Neural cell (in vitro differentiated cells): Measurements from ENCODE around the gene MYLK. TPM values are rescaled to one million over a fixed set of nuclear protein-coding genes. Genes with fewer than 3 reads are reported as not detected.

Experiments
- H2AFZ ChIP-seq: fragments of 200-600, 300-800 bp; sonication (generic), shearing (Covaris generic); 2 replicates; pipeline ENCODE4 v1.6.0; 2014; ENCODE audit warnings: low read depth, mild to moderate bottlenecking, antibody characterized with exemption, low read length, moderate library complexity
- H3F3A ChIP-seq: fragments of 200-600 bp; shearing (Covaris generic); 2 replicates; pipeline ENCODE4 v1.6.1; 2016; ENCODE audit warnings: mild to moderate bottlenecking, moderate library complexity, mixed read lengths, antibody characterized with exemption, low read length; ENCODE audit not compliant: insufficient read depth, poor library complexity, severe bottlenecking
- H3K27ac ChIP-seq: fragments of 200-600, 300-800 bp; sonication (generic), shearing (Covaris generic); 2 replicates; pipeline ENCODE4 v1.5.1; 2014; ENCODE audit warnings: mild to moderate bottlenecking, low read length, moderate library complexity
- H3K27me3 ChIP-seq: fragments of 300-800, 200-600 bp; sonication (generic), shearing (Covaris generic); 2 replicates; pipeline ENCODE4 v1.6.0; 2014; ENCODE audit warnings: mild to moderate bottlenecking, low read depth, low read length, moderate library complexity; ENCODE audit not compliant: insufficient read depth
- H3K36me3 ChIP-seq: fragments of 300-800, 200-600 bp; sonication (generic), shearing (Covaris generic); 2 replicates; pipeline ENCODE4 v1.5.1; 2014; ENCODE audit warnings: mild to moderate bottlenecking, antibody characterized with exemption, low read length, moderate library complexity; ENCODE audit not compliant: insufficient read depth
- H3K4me2 ChIP-seq: fragments of 300-800, 200-600 bp; sonication (generic), shearing (Covaris generic); 2 replicates; pipeline ENCODE4 v1.6.0; 2014; ENCODE audit warnings: mild to moderate bottlenecking, low read length
- H3K4me3 ChIP-seq: fragments of 300-800, 200-600 bp; sonication (generic), shearing (Covaris generic); 2 replicates; pipeline ENCODE4 v1.5.1; 2014; ENCODE audit warnings: mild to moderate bottlenecking, low read length, moderate library complexity
- H3K79me2 ChIP-seq: fragments of 200-600 bp; shearing (Covaris generic); replicated peaks from 2 replicates; pipeline ENCODE4 v1.6.0; 2014; ENCODE audit warnings: mild to moderate bottlenecking, low read length, moderate library complexity; ENCODE audit not compliant: insufficient read depth
- H3K9ac ChIP-seq: fragments of 300-800, 200-600 bp; sonication (generic), shearing (Covaris generic); 2 replicates; pipeline ENCODE4 v1.6.1; 2016; ENCODE audit warnings: mild to moderate bottlenecking, low read length, mixed read lengths
- H3K9me2 ChIP-seq: fragments of 200-600 bp; shearing (Covaris generic); 2 replicates; pipeline ENCODE4 v1.6.1; 2016; ENCODE audit warnings: mild to moderate bottlenecking, low read length, mixed read lengths; ENCODE audit not compliant: insufficient read depth
- H3K9me3 ChIP-seq: fragments of 200-600, 300-800 bp; sonication (generic), shearing (Covaris generic); 2 replicates; pipeline ENCODE4 v1.6.1; 2016; ENCODE audit warnings: mild to moderate bottlenecking, mixed run types, low read length, moderate library complexity, mixed read lengths
- H4K20me1 ChIP-seq: fragments of 200-600 bp; shearing (Covaris generic); 2 replicates; pipeline ENCODE4 v1.6.1; 2016; ENCODE audit warnings: mild to moderate bottlenecking, mixed run types; ENCODE audit not compliant: insufficient read depth
- CTCF ChIP-seq: fragments of 450-650 bp; IDR thresholded peaks from 2 replicates; pipeline ENCODE4 v1.5.1; 2014; ENCODE audit warnings: antibody characterized with exemption, mild to moderate bottlenecking, moderate library complexity; ENCODE audit not compliant: poor library complexity, severe bottlenecking
- EP300 ChIP-seq: fragments of 450-650 bp; conservative IDR thresholded peaks from 2 replicates; pipeline ENCODE4 v1.6.1; 2014; ENCODE audit warnings: antibody characterized with exemption, mild to moderate bottlenecking, moderate library complexity; ENCODE audit not compliant: poor library complexity, severe bottlenecking
- EZH2 ChIP-seq: fragments of 200-600, 300-800 bp; shearing (Covaris generic), sonication (generic); IDR thresholded peaks from 2 replicates; pipeline ENCODE4 v1.6.1; 2014; ENCODE audit warnings: antibody characterized with exemption, low read length, borderline replicate concordance, mild to moderate bottlenecking; ENCODE audit not compliant: insufficient read depth, poor library complexity, severe bottlenecking
- MXI1 ChIP-seq: fragments of 450-650 bp; conservative IDR thresholded peaks from 2 replicates; pipeline ENCODE4 v1.6.1; 2014; ENCODE audit warnings: antibody characterized with exemption, mild to moderate bottlenecking; ENCODE audit not compliant: poor library complexity, severe bottlenecking
- POLR2AphosphoS5 ChIP-seq: IDR thresholded peaks from 2 replicates; pipeline ENCODE4 v1.6.1; 2012
- RAD21 ChIP-seq: fragments of 450-650 bp; conservative IDR thresholded peaks from 2 replicates; pipeline ENCODE4 v1.6.1; 2014; ENCODE audit warnings: antibody characterized with exemption, mild to moderate bottlenecking, moderate library complexity
- REST ChIP-seq: IDR thresholded peaks from 2 replicates; pipeline ENCODE4 v1.6.1; 2012; ENCODE audit warnings: borderline replicate concordance
- SMC3 ChIP-seq: fragments of 450-650 bp; conservative IDR thresholded peaks from 2 replicates; pipeline ENCODE4 v1.6.1; 2014; ENCODE audit warnings: antibody characterized with exemption, mild to moderate bottlenecking, moderate library complexity; ENCODE audit not compliant: poor library complexity
- TAF1 ChIP-seq: IDR thresholded peaks from 2 replicates; pipeline ENCODE4 v1.6.1; 2012; ENCODE audit warnings: low read depth
- polyA plus RNA-seq: library from polyadenylated mRNA; depleted of rRNA; stranded (reverse); fragments of >200 nt; gene quantifications from 2 replicates; pipeline ENCODE4 v1.2.3, GENCODE V29; 2014

The MYLK gene
- polyA plus RNA-seq, 1 donor from 2014 or later: 0.43 TPM

- Histone ChIP-seq H3K27me3 (no peaks in the 10 kb centered on the region), H3F3A (no peaks in the 10 kb centered on the region), H3K79me2 (no peaks in the 10 kb centered on the region), H3K9ac (no peak overlapping the region), H3K36me3 (no peaks in the 10 kb centered on the region), H4K20me1 (no peaks in the 10 kb centered on the region), H3K9me2 (no peaks in the 10 kb centered on the region), H3K27ac (no peak overlapping the region), H3K4me2 (no peak overlapping the region), H3K4me3 (no peak overlapping the region), H2AFZ (no peak overlapping the region), H3K9me3 (no peaks in the 10 kb centered on the region)
- TF ChIP-seq EZH2 (no peak), CTCF (no peak), EP300 (no peak), REST (no peak), SMC3 (no peak), RAD21 (no peak), POLR2AphosphoS5 (no peak), MXI1 (no peak), TAF1 (no peak)
These were observed 206.0 kb downstream of the MYLK start for GRCh38 chr3:123678108-123678511.

GRCh38 chr3:123672429-123673146, 211.5 kb downstream of the MYLK start:
- Histone ChIP-seq H4K20me1 (no peaks in the 10 kb centered on the region), H2AFZ (no peak overlapping the region), H3K9ac (no peak overlapping the region), H3K27ac (no peak overlapping the region), H3K36me3 (no peaks in the 10 kb centered on the region), H3K27me3 (no peaks in the 10 kb centered on the region), H3K9me3 (no peaks in the 10 kb centered on the region), H3K9me2 (no peaks in the 10 kb centered on the region), H3K4me3 (no peak overlapping the region), H3K79me2 (no peaks in the 10 kb centered on the region), H3F3A (no peaks in the 10 kb centered on the region), H3K4me2 (no peak overlapping the region)
- TF ChIP-seq CTCF (no peak), REST (no peak), EP300 (no peak), RAD21 (no peak), MXI1 (no peak), SMC3 (no peak), POLR2AphosphoS5 (no peak), TAF1 (no peak), EZH2 (no peak)
